ENCODE data around the gene USH2A. TPM values are rescaled to one million over a fixed set of nuclear protein-coding genes. Genes with fewer than 3 reads are reported as not detected.

Gene USH2A
- total RNA-seq, 4 donors from 2014 or later, result 0.14 TPM; not detected in 3

GRCh38 chr1:215872658-215873057 is 550.6 kb downstream of the USH2A start:
- intact Hi-C loops (cut with DNase I; ENCODE audit: low total_unique reads), result no loop called here

GRCh38 chr1:215868500-215868899 is 554.7 kb downstream of the USH2A start:
- no peaks in the 10 kb centered on the region for H3K27me3 ChIP-seq
- H3K36me3 ChIP-seq, result no peaks in the 10 kb centered on the region
- H3K27ac ChIP-seq, result no peak overlapping the region
- intact Hi-C loops (cut with DNase I; ENCODE audit: low total_unique reads), result no loop called here
- TF ChIP-seq CTCF (IDR thresholded peaks at IDR 0.05), result no peak
- TF ChIP-seq POLR2A (IDR thresholded peaks at IDR 0.05), result no peak
- no peaks in the 10 kb centered on the region for H3K4me1 ChIP-seq
- no peak for DNase-seq
- H3K9me3 ChIP-seq, result no peaks in the 10 kb centered on the region
- no peak overlapping the region for H3K4me3 ChIP-seq

More at GRCh38 chr1:215872658-215873057, 550.6 kb downstream of the USH2A start:
- no peak for DNase-seq
- no peaks in the 10 kb centered on the region for H3K27me3 ChIP-seq
- H3K4me3 ChIP-seq, result no peak overlapping the region
- no peaks in the 10 kb centered on the region for H3K36me3 ChIP-seq
- no peak overlapping the region for H3K27ac ChIP-seq
- H3K9me3 ChIP-seq, result no peaks in the 10 kb centered on the region
- H3K4me1 ChIP-seq, result no peaks in the 10 kb centered on the region
- no peak for TF ChIP-seq POLR2A (IDR thresholded peaks at IDR 0.05)
- TF ChIP-seq CTCF (IDR thresholded peaks at IDR 0.05), result no peak

GRCh38 chr1:215865060-215865459 is 558.2 kb downstream of the USH2A start:
- Histone ChIP-seq H3K4me3 (no peak overlapping the region), H3K9me3 (no peaks in the 10 kb centered on the region), H3K27ac (no peak overlapping the region), H3K4me1 (no peaks in the 10 kb centered on the region), H3K36me3 (no peaks in the 10 kb centered on the region), H3K27me3 (no peaks in the 10 kb centered on the region)
- DNase-seq, result no peak
- TF ChIP-seq CTCF (IDR thresholded peaks at IDR 0.05) (no peak), POLR2A (IDR thresholded peaks at IDR 0.05) (no peak)
- intact Hi-C loops (cut with DNase I; ENCODE audit: low total_unique reads), result no loop called here

- H3K4me3 ChIP-seq, result no peak overlapping the region
- intact Hi-C loops (cut with DNase I; ENCODE audit: low total_unique reads), result no loop called here
- H3K9me3 ChIP-seq, result no peaks in the 10 kb centered on the region
- no peak for TF ChIP-seq CTCF (IDR thresholded peaks at IDR 0.05)
- TF ChIP-seq POLR2A (IDR thresholded peaks at IDR 0.05), result no peak
- H3K4me1 ChIP-seq, result no peaks in the 10 kb centered on the region
- no peak overlapping the region for H3K27ac ChIP-seq
- no peaks in the 10 kb centered on the region for H3K36me3 ChIP-seq
- no peaks in the 10 kb centered on the region for H3K27me3 ChIP-seq
- DNase-seq, result no peak
Observed at GRCh38 chr1:215863796-215864195, 559.5 kb downstream of the USH2A start.

GRCh38 chr1:215860833-215861232 is 562.4 kb downstream of the USH2A start:
- Histone ChIP-seq H3K36me3 (no peaks in the 10 kb centered on the region), H3K27ac (no peak overlapping the region), H3K27me3 (no peaks in the 10 kb centered on the region), H3K4me1 (no peaks in the 10 kb centered on the region), H3K4me3 (no peak overlapping the region), H3K9me3 (no peaks in the 10 kb centered on the region)
- intact Hi-C loops (cut with DNase I; ENCODE audit: low total_unique reads), result no loop called here
- no peak for DNase-seq
- no peak for TF ChIP-seq POLR2A (IDR thresholded peaks at IDR 0.05)
- TF ChIP-seq CTCF (IDR thresholded peaks at IDR 0.05), result no peak
